Measurements from ENCODE around the gene HNMT.

HNMT gene

GRCh38 chr2:137942833-137943677, 21.2 kb upstream of the HNMT start:
- Histone ChIP-seq H3K4ac (ENCODE audit: low read depth, low read length) (no peak overlapping the region), H2BK15ac (replicated peaks; ENCODE audit: low read depth) (no peak overlapping the region), H2BK5ac (ENCODE audit: low read length) (no peak overlapping the region), H3K4me3 (ENCODE audit: low read length) (no peak overlapping the region), H2AK5ac (ENCODE audit: low read length) (no peak overlapping the region), H4K8ac (ENCODE audit: low read depth, low read length) (no peak overlapping the region), H3K79me2 (ENCODE audit: control insufficient read depth, insufficient read depth, low read length) (no peaks in the 10 kb centered on the region), H3K27ac (ENCODE audit: low read depth, low read length) (no peak overlapping the region), H3K18ac (ENCODE audit: low read length) (no peak overlapping the region), H3K36me3 (ENCODE audit: control insufficient read depth, insufficient read depth, low read length) (no peaks in the 10 kb centered on the region), H3K27me3 (ENCODE audit: insufficient read depth, low read length, poor library complexity) (no peaks in the 10 kb centered on the region), H3K23ac (ENCODE audit: low read length) (no peak overlapping the region), H3K4me2 (ENCODE audit: low read length) (no peak overlapping the region), H4K5ac (ENCODE audit: low read length) (no peak overlapping the region), H3K4me1 (ENCODE audit: control insufficient read depth, low read depth, low read length) (no peaks in the 10 kb centered on the region), H3K56ac (ENCODE audit: low read length) (no peak overlapping the region), H3K9ac (ENCODE audit: low read length) (no peak overlapping the region), H2BK120ac (ENCODE audit: low read depth, low read length) (no peak overlapping the region), H3K79me1 (ENCODE audit: low read length) (no peaks in the 10 kb centered on the region)
- 100% methylated on average over 1 of the region's 6 CpGs for WGBS (ENCODE audit: extremely low coverage, insufficient coverage, low lambda C conversion rate)
- DNase-seq, result no peak

GRCh38 chr2:137943678-137944347, 20.5 kb upstream of the HNMT start:
- H4K8ac ChIP-seq (ENCODE audit: low read depth, low read length), result no peak overlapping the region
- no peak overlapping the region for H3K4ac ChIP-seq (ENCODE audit: low read depth, low read length)
- no peaks in the 10 kb centered on the region for H3K4me1 ChIP-seq (ENCODE audit: control insufficient read depth, low read depth, low read length)
- no peak overlapping the region for H3K23ac ChIP-seq (ENCODE audit: low read length)
- H2AK5ac ChIP-seq (ENCODE audit: low read length), result no peak overlapping the region
- no peak overlapping the region for H3K56ac ChIP-seq (ENCODE audit: low read length)
- no peaks in the 10 kb centered on the region for H3K79me2 ChIP-seq (ENCODE audit: control insufficient read depth, insufficient read depth, low read length)
- H2BK120ac ChIP-seq (ENCODE audit: low read depth, low read length), result no peak overlapping the region
- no peak overlapping the region for H3K4me2 ChIP-seq (ENCODE audit: low read length)
- H2BK5ac ChIP-seq (ENCODE audit: low read length), result no peak overlapping the region
- H2BK15ac ChIP-seq (replicated peaks; ENCODE audit: low read depth), result no peak overlapping the region
- H3K9ac ChIP-seq (ENCODE audit: low read length), result no peak overlapping the region
- H4K5ac ChIP-seq (ENCODE audit: low read length), result no peak overlapping the region
- no peaks in the 10 kb centered on the region for H3K27me3 ChIP-seq (ENCODE audit: insufficient read depth, low read length, poor library complexity)
- no peak overlapping the region for H3K18ac ChIP-seq (ENCODE audit: low read length)
- no peak overlapping the region for H3K4me3 ChIP-seq (ENCODE audit: low read length)
- H3K36me3 ChIP-seq (ENCODE audit: control insufficient read depth, insufficient read depth, low read length), result no peaks in the 10 kb centered on the region
- no peaks in the 10 kb centered on the region for H3K79me1 ChIP-seq (ENCODE audit: low read length)
- H3K27ac ChIP-seq (ENCODE audit: low read depth, low read length), result no peak overlapping the region
- no CpG with 5 or more reads among the region's 2 CpGs for WGBS (ENCODE audit: extremely low coverage, insufficient coverage, low lambda C conversion rate)
- no peak for DNase-seq

- no peak overlapping the region for H3K4ac ChIP-seq (ENCODE audit: low read depth, low read length)
- H3K4me1 ChIP-seq (ENCODE audit: control insufficient read depth, low read depth, low read length), result no peaks in the 10 kb centered on the region
- no peak overlapping the region for H2AK5ac ChIP-seq (ENCODE audit: low read length)
- no CpG with 5 or more reads among the region's 5 CpGs for WGBS (ENCODE audit: extremely low coverage, insufficient coverage, low lambda C conversion rate)
- H3K56ac ChIP-seq (ENCODE audit: low read length), result no peak overlapping the region
- H3K18ac ChIP-seq (ENCODE audit: low read length), result no peak overlapping the region
- no peak overlapping the region for H3K23ac ChIP-seq (ENCODE audit: low read length)
- H4K8ac ChIP-seq (ENCODE audit: low read depth, low read length), result no peak overlapping the region
- H2BK120ac ChIP-seq (ENCODE audit: low read depth, low read length), result peak overlapping the region; percentile 54
- H3K27me3 ChIP-seq (ENCODE audit: insufficient read depth, low read length, poor library complexity), result no peaks in the 10 kb centered on the region
- no peak overlapping the region for H2BK5ac ChIP-seq (ENCODE audit: low read length)
- H2BK15ac ChIP-seq (replicated peaks; ENCODE audit: low read depth), result no peak overlapping the region
- H3K4me3 ChIP-seq (ENCODE audit: low read length), result no peak overlapping the region
- no peak for DNase-seq
- no peaks in the 10 kb centered on the region for H3K79me1 ChIP-seq (ENCODE audit: low read length)
- H3K4me2 ChIP-seq (ENCODE audit: low read length), result no peak overlapping the region
- no peaks in the 10 kb centered on the region for H3K79me2 ChIP-seq (ENCODE audit: control insufficient read depth, insufficient read depth, low read length)
- H3K36me3 ChIP-seq (ENCODE audit: control insufficient read depth, insufficient read depth, low read length), result no peaks in the 10 kb centered on the region
- no peak overlapping the region for H4K5ac ChIP-seq (ENCODE audit: low read length)
- H3K9ac ChIP-seq (ENCODE audit: low read length), result no peak overlapping the region
- H3K27ac ChIP-seq (ENCODE audit: low read depth, low read length), result no peak overlapping the region
These were observed 19.6 kb upstream of the HNMT start for GRCh38 chr2:137944714-137945113.

- H3K27me3 ChIP-seq (ENCODE audit: insufficient read depth, low read length, poor library complexity), result no peaks in the 10 kb centered on the region
- no peak overlapping the region for H3K4me3 ChIP-seq (ENCODE audit: low read length)
- no peak overlapping the region for H2AK5ac ChIP-seq (ENCODE audit: low read length)
- WGBS (ENCODE audit: extremely low coverage, insufficient coverage, low lambda C conversion rate), result no CpG with 5 or more reads among the region's 2 CpGs
- H3K18ac ChIP-seq (ENCODE audit: low read length), result no peak overlapping the region
- no peak for DNase-seq
- H2BK5ac ChIP-seq (ENCODE audit: low read length), result no peak overlapping the region
- H3K79me2 ChIP-seq (ENCODE audit: control insufficient read depth, insufficient read depth, low read length), result no peaks in the 10 kb centered on the region
- no peak overlapping the region for H3K27ac ChIP-seq (ENCODE audit: low read depth, low read length)
- H3K36me3 ChIP-seq (ENCODE audit: control insufficient read depth, insufficient read depth, low read length), result no peaks in the 10 kb centered on the region
- no peak overlapping the region for H3K9ac ChIP-seq (ENCODE audit: low read length)
- no peak overlapping the region for H3K56ac ChIP-seq (ENCODE audit: low read length)
- H3K4me1 ChIP-seq (ENCODE audit: control insufficient read depth, low read depth, low read length), result no peaks in the 10 kb centered on the region
- no peak overlapping the region for H4K8ac ChIP-seq (ENCODE audit: low read depth, low read length)
- peak overlapping the region; percentile 67 for H2BK120ac ChIP-seq (ENCODE audit: low read depth, low read length)
- H3K23ac ChIP-seq (ENCODE audit: low read length), result no peak overlapping the region
- no peak overlapping the region for H2BK15ac ChIP-seq (replicated peaks; ENCODE audit: low read depth)
- no peak overlapping the region for H3K4me2 ChIP-seq (ENCODE audit: low read length)
- H3K79me1 ChIP-seq (ENCODE audit: low read length), result no peaks in the 10 kb centered on the region
- no peak overlapping the region for H4K5ac ChIP-seq (ENCODE audit: low read length)
- H3K4ac ChIP-seq (ENCODE audit: low read depth, low read length), result no peak overlapping the region
These were observed 19.0 kb upstream of the HNMT start for GRCh38 chr2:137945229-137945628.

- Histone ChIP-seq H2BK15ac (replicated peaks; ENCODE audit: low read depth) (peak overlapping the region; percentile 92), H3K4me2 (ENCODE audit: low read length) (no peak overlapping the region), H3K56ac (ENCODE audit: low read length) (no peak overlapping the region), H2BK5ac (ENCODE audit: low read length) (no peak overlapping the region), H4K5ac (ENCODE audit: low read length) (no peak overlapping the region), H3K9ac (ENCODE audit: low read length) (no peak overlapping the region), H3K79me1 (ENCODE audit: low read length) (no peaks in the 10 kb centered on the region), H3K4ac (ENCODE audit: low read depth, low read length) (no peak overlapping the region), H3K4me3 (ENCODE audit: low read length) (no peak overlapping the region), H2BK120ac (ENCODE audit: low read depth, low read length) (no peak overlapping the region), H3K27ac (ENCODE audit: low read depth, low read length) (no peak overlapping the region), H3K4me1 (ENCODE audit: control insufficient read depth, low read depth, low read length) (no peaks in the 10 kb centered on the region), H3K23ac (ENCODE audit: low read length) (no peak overlapping the region), H3K79me2 (ENCODE audit: control insufficient read depth, insufficient read depth, low read length) (no peaks in the 10 kb centered on the region), H2AK5ac (ENCODE audit: low read length) (no peak overlapping the region), H3K18ac (ENCODE audit: low read length) (no peak overlapping the region), H3K36me3 (ENCODE audit: control insufficient read depth, insufficient read depth, low read length) (no peaks in the 10 kb centered on the region), H3K27me3 (ENCODE audit: insufficient read depth, low read length, poor library complexity) (no peaks in the 10 kb centered on the region), H4K8ac (ENCODE audit: low read depth, low read length) (no peak overlapping the region)
- DNase-seq, result no peak
These were observed 18.0 kb upstream of the HNMT start for GRCh38 chr2:137946227-137946626.
